ENCODE measurements around the gene UBE2Q2.

The UBE2Q2 gene

GRCh38 chr15:75925440-75925839, 82.2 kb downstream of the UBE2Q2 start:
- DNase-seq (ENCODE audit: low read depth, low spot score), result no peak
- no peak overlapping the region for H3K4me3 ChIP-seq (ENCODE audit: low read depth, low read length)
- ChIA-PET POLR2A (interaction anchor here (0.7 kb wide), 1 partner anchor 994 kb away, joined by 3 read pairs; no protein-coding TSS in a partner anchor), CTCF (interaction anchor here (1.2 to 4.1 kb wide), 2 partner anchors 110 to 115 kb away, joined by 4 to 18 read pairs; no protein-coding TSS in a partner anchor)
- TF ChIP-seq CTCF (IDR thresholded peaks at IDR 0.05; ENCODE audit: insufficient read depth, low read length, missing control alignments), result no peak

GRCh38 chr15:75926931-75927330, 83.7 kb downstream of the UBE2Q2 start:
- no peak overlapping the region for H3K4me3 ChIP-seq (ENCODE audit: low read depth, low read length)
- CTCF ChIA-PET, result interaction anchor here (2.0 to 4.3 kb wide), 3 partner anchors 116 to 212 kb away, joined by 7 to 18 read pairs (median 18); no protein-coding TSS in a partner anchor
- TF ChIP-seq CTCF (IDR thresholded peaks at IDR 0.05; ENCODE audit: insufficient read depth, low read length, missing control alignments), result no peak

GRCh38 chr15:75927601-75928000, 84.4 kb downstream of the UBE2Q2 start:
- ChIA-PET CTCF (interaction anchor here (1.6 to 4.3 kb wide), 3 partner anchors 118 to 222 kb away, joined by 4 to 18 read pairs (median 7); no protein-coding TSS in a partner anchor), POLR2A (no interaction called here)
- H3K4me3 ChIP-seq (ENCODE audit: low read depth, low read length), result no peak overlapping the region
- no peak for TF ChIP-seq CTCF (IDR thresholded peaks at IDR 0.05; ENCODE audit: insufficient read depth, low read length, missing control alignments)
- DNase-seq (ENCODE audit: low read depth, low spot score), result no peak

More at GRCh38 chr15:75926931-75927330, 83.7 kb downstream of the UBE2Q2 start:
- DNase-seq (ENCODE audit: low read depth, low spot score), result no peak
- POLR2A ChIA-PET, result no interaction called here

GRCh38 chr15:75928680-75929608, 85.7 kb downstream of the UBE2Q2 start:
- no peak for DNase-seq (ENCODE audit: low read depth, low spot score)
- H3K4me3 ChIP-seq (ENCODE audit: low read depth, low read length), result no peak overlapping the region
- POLR2A ChIA-PET, result interaction anchor here (0.7 kb wide), 1 partner anchor 256 kb away, joined by 5 read pairs; no protein-coding TSS in a partner anchor
- TF ChIP-seq CTCF (IDR thresholded peaks at IDR 0.05; ENCODE audit: insufficient read depth, low read length, missing control alignments), result peak; percentile 32
- CTCF ChIA-PET, result interaction anchor here (0.6 to 4.3 kb wide), 11 partner anchors 8 to 328 kb away, joined by 3 to 18 read pairs (median 3); partner anchors contain the start of gene FBXO22

- TF ChIP-seq CTCF (IDR thresholded peaks at IDR 0.05; ENCODE audit: insufficient read depth, low read length, missing control alignments), result no peak
- ChIA-PET CTCF (interaction anchor here (0.6 to 4.3 kb wide), 6 partner anchors 8 to 329 kb away, joined by 3 to 18 read pairs (median 3); no protein-coding TSS in a partner anchor), POLR2A (interaction anchor here (0.7 kb wide), 1 partner anchor 255 kb away, joined by 5 read pairs; no protein-coding TSS in a partner anchor)
- DNase-seq (ENCODE audit: low read depth, low spot score), result no peak
- no peak overlapping the region for H3K4me3 ChIP-seq (ENCODE audit: low read depth, low read length)
Observed at GRCh38 chr15:75929799-75930565, 86.7 kb downstream of the UBE2Q2 start.

Measured in AG04449 (cell line).